ENCODE measurements around the gene SRXN1.

SRXN1 gene

GRCh38 chr20:626579-626978 lies 26.4 kb downstream of the SRXN1 start:
- Histone ChIP-seq H3K27me3 (ENCODE audit: insufficient read depth, low read length, poor library complexity) (peaks cover 11% of the 10 kb centered on the region), H3K36me3 (ENCODE audit: insufficient read depth, low read length) (no peaks in the 10 kb centered on the region), H2AFZ (ENCODE audit: low read depth, low read length) (no peak overlapping the region), H3K9me3 (ENCODE audit: insufficient read depth, low read length, severe bottlenecking) (no peaks in the 10 kb centered on the region), H3K9ac (ENCODE audit: low read depth, low read length) (no peak overlapping the region), H3K4me1 (ENCODE audit: insufficient read depth, low read length) (no peaks in the 10 kb centered on the region), H3K4me3 (ENCODE audit: low read depth in 1 of 2, low read length in 2 of 2) (no peak overlapping the region), H3K4me2 (ENCODE audit: insufficient read depth, low read length) (no peak overlapping the region), H3K27ac (ENCODE audit: low read length) (no peak overlapping the region), H4K20me1 (ENCODE audit: insufficient read depth, low read length) (no peaks in the 10 kb centered on the region), H3K79me2 (ENCODE audit: insufficient read depth, low read length) (no peaks in the 10 kb centered on the region)
- no peak for TF ChIP-seq EZH2 (IDR thresholded peaks at IDR 0.05; ENCODE audit: borderline replicate concordance, low read depth, low read length, severe bottlenecking)
- TF ChIP-seq CTCF (IDR thresholded peaks at IDR 0.05; ENCODE audit: borderline replicate concordance, extremely low read depth, low read length, poor library complexity, severe bottlenecking): no peak
- DNase-seq (no peak), ATAC-seq (ENCODE audit: insufficient read depth, low read depth) (no peak)

DNA sequence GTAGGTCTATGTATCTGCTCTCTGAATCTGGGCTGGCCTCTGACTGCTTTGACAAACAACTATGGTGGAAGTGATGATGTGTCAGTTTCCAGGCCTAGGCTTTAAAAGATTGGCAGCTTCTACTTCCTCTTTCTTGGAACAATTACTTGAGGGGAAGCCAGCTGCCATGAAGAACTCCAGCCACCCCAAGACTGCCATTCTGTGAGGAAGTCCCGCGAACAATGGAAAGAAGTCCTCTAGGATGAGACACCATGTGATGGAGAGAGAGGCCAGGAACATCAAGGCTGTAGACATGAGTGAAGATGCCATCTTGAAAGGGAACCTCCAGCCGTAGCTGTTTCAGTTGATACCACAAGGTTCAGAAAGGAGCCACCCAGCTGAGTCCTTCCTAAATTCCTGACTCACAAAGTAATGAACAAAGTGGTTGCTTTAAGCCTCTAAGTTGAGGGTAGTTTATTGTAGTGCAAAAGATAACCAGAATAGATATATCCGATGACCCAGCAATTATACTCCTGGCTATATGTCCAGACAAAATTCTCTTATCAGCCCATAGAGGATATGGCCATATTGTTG lies 27.6 kb downstream of the SRXN1 start:
- no peaks in the 10 kb centered on the region for H3K36me3 ChIP-seq (ENCODE audit: insufficient read depth, low read length)

DNA sequence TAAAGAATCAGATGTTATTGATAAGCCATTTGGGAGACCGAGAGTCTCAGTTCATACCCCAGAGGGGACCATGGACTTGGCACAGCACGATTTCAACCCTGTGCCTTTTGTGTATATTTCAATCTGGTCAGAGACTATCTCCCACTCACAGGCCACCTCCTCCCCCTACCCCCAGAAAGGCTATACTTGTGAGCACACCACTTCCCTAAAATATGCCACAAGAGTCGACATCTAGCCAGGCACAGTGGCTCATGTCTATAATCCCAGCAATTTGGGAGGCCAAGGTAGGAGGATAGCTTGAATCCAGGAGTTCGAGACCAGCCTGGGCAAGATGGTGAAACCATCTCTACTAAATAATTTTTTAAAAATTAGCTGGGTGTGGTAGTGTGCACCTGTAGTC lies 29.3 kb downstream of the SRXN1 start:
- Histone ChIP-seq H3K4me3 (ENCODE audit: low read depth in 1 of 2, low read length in 2 of 2) (no peak overlapping the region), H3K9me3 (ENCODE audit: insufficient read depth, low read length, severe bottlenecking) (no peaks in the 10 kb centered on the region), H3K9ac (ENCODE audit: low read depth, low read length) (no peak overlapping the region), H3K79me2 (ENCODE audit: insufficient read depth, low read length) (no peaks in the 10 kb centered on the region), H3K4me2 (ENCODE audit: insufficient read depth, low read length) (no peak overlapping the region), H2AFZ (ENCODE audit: low read depth, low read length) (no peak overlapping the region), H3K27me3 (ENCODE audit: insufficient read depth, low read length, poor library complexity) (peaks cover 15% of the 10 kb centered on the region), H3K4me1 (ENCODE audit: insufficient read depth, low read length) (no peaks in the 10 kb centered on the region), H3K36me3 (ENCODE audit: insufficient read depth, low read length) (no peaks in the 10 kb centered on the region), H3K27ac (ENCODE audit: low read length) (no peak overlapping the region), H4K20me1 (ENCODE audit: insufficient read depth, low read length) (no peaks in the 10 kb centered on the region)
- no peak for TF ChIP-seq CTCF (IDR thresholded peaks at IDR 0.05; ENCODE audit: borderline replicate concordance, extremely low read depth, low read length, poor library complexity, severe bottlenecking)
- TF ChIP-seq EZH2 (IDR thresholded peaks at IDR 0.05; ENCODE audit: borderline replicate concordance, low read depth, low read length, severe bottlenecking): no peak
- no peak for DNase-seq
- ATAC-seq (ENCODE audit: insufficient read depth, low read depth): no peak

More for the DNA sequence above, 27.6 kb downstream of the SRXN1 start:
- Histone ChIP-seq H4K20me1 (ENCODE audit: insufficient read depth, low read length) (no peaks in the 10 kb centered on the region), H3K9ac (ENCODE audit: low read depth, low read length) (no peak overlapping the region), H3K4me1 (ENCODE audit: insufficient read depth, low read length) (no peaks in the 10 kb centered on the region), H3K4me2 (ENCODE audit: insufficient read depth, low read length) (no peak overlapping the region), H3K27ac (ENCODE audit: low read length) (no peak overlapping the region), H3K9me3 (ENCODE audit: insufficient read depth, low read length, severe bottlenecking) (no peaks in the 10 kb centered on the region), H2AFZ (ENCODE audit: low read depth, low read length) (no peak overlapping the region), H3K4me3 (ENCODE audit: low read depth in 1 of 2, low read length in 2 of 2) (no peak overlapping the region), H3K27me3 (ENCODE audit: insufficient read depth, low read length, poor library complexity) (peaks cover 11% of the 10 kb centered on the region), H3K79me2 (ENCODE audit: insufficient read depth, low read length) (no peaks in the 10 kb centered on the region)
- ATAC-seq (ENCODE audit: insufficient read depth, low read depth): no peak
- TF ChIP-seq CTCF (IDR thresholded peaks at IDR 0.05; ENCODE audit: borderline replicate concordance, extremely low read depth, low read length, poor library complexity, severe bottlenecking): no peak
- TF ChIP-seq EZH2 (IDR thresholded peaks at IDR 0.05; ENCODE audit: borderline replicate concordance, low read depth, low read length, severe bottlenecking): no peak
- no peak for DNase-seq
